ENCODE data around the gene TEN1. TPM values are rescaled to one million over a fixed set of nuclear protein-coding genes. Genes with fewer than 3 reads are reported as not detected.

Gene TEN1
- 12.5 and 13.6 TPM in 2 replicates for total RNA-seq

GRCh38 chr17:75978938-75979704 lies at the start of gene TEN1, which contains the start of gene ACOX1:
TSS of gene TEN1 (plus strand) at chr17:75979240. CDS start at chr17:75986193, 6,953 bp downstream.
TSS of gene ACOX1 (minus strand) at chr17:75979166. CDS start at chr17:75979073, 93 bp downstream.

GRCh38 chr17:75940727-75941441 lies 38.2 kb upstream of the TEN1 start, which contains the start of gene FBF1:
TSS of gene FBF1 (minus strand) at chr17:75941042. CDS start at chr17:75938149, 2,893 bp downstream.

DNA sequence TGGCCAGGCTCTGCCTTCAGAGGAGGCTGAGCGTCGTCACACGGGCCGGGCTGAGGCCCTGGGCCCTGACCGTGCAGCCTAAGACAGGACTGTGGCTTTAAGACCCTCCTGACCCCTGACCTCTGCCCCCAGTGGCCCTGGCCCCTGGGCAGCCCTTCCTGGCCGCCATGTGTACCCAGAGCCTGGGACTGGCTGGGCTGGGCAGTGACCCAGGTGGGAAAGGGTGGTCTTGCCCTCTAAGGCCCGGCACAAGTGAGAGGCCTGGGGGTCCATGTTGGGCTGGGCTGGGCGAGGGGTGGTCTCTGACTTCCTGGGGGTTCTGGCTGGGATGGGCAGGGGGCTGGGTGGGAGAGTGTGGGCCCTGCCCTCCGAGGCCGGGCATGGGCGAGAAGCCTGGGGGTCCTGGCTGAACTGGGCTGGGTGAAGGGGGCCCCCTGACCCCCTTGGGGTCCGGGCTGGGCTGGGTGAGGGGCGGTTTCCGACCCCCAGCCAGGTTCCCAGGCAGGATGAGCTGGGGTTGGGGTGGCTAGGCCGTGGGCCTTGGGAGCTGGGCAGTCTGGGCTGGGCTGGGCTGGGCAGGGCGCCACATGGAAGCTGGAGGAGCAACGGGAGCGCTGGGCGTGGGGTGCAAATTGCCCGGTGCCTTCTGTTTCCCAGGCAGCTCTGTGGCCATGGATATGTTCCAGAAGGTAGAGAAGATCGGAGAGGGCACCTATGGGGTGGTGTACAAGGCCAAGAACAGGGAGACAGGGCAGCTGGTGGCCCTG lies 21.9 kb downstream of the TEN1 start, which contains the start of gene CDK3:
Gene CDK3 (plus strand): TSS at position 101 of the 767 bp plus-strand sequence. CDS start 571 bp downstream, at position 672.

DNA sequence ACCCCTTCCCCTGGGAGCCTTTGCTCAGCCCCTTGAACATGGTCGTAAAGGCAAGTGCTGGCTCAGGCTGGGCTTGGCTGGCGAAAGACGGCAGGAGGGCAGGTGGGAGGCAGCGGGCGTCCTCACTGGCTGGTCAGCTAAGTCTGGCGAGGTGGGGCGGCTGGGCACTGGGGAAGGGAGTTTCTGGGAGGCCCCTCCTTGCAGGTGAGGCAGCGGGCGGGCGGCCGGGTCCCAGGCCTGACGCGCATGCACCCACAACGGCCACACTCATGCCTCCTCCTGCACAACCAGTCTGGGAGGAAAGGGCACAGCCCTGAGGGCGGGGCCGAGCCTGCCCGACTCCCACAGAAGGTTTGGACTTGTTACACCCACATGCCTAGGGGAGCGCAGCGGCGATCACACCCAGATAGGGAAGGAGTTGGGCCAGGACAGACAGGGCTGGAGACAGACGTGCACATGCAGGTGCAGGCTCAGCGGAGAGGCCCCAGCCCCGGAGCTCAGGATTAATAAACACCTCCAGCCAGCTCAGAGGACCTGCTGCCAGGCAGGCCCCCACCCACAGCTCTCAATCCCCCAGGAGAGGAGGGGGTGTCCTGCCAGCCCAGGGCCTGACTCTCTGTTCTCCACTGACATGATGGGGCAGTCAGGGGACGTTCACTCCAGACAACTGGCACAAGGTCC lies 48.3 kb downstream of the TEN1 start, which contains the start of gene EVPL:
Gene EVPL (minus strand): TSS at position 148 of the 681 bp plus-strand sequence. CDS start 108 bp downstream, at position 40.

Other genes with a start within 250 kb of the TEN1 start
- gene GALK1, start 214.0 kb upstream of the TEN1 start, total RNA-seq: 34.0 and 49.6 TPM in 2 replicates
- 18.5 and 19.3 TPM in 2 replicates for gene UNK, start 194.4 kb upstream of the TEN1 start, total RNA-seq
- 1.8 and 3.0 TPM in 2 replicates for gene UNC13D, start 134.8 kb upstream of the TEN1 start, total RNA-seq
- gene WBP2, start 123.9 kb upstream of the TEN1 start, total RNA-seq: 45.3 and 64.9 TPM in 2 replicates
- gene TRIM47, start 100.7 kb upstream of the TEN1 start, total RNA-seq: 13.1 and 17.7 TPM in 2 replicates
- gene TRIM65, start 82.3 kb upstream of the TEN1 start, total RNA-seq: 16.5 and 26.6 TPM in 2 replicates
- gene MRPL38, start 74.4 kb upstream of the TEN1 start, total RNA-seq: 23.9 and 28.4 TPM in 2 replicates
- 12.8 and 15.9 TPM in 2 replicates for gene FBF1, start 38.2 kb upstream of the TEN1 start, total RNA-seq
- gene ACOX1, start 74 bp upstream of the TEN1 start, total RNA-seq: 55.8 and 58.2 TPM in 2 replicates
- gene CDK3, start 21.6 kb downstream of the TEN1 start, total RNA-seq: 2.3 and 3.4 TPM in 2 replicates
- gene EVPL, start 48.1 kb downstream of the TEN1 start, total RNA-seq: under 0.01 and 0.10 TPM in 2 replicates
- gene SRP68, start 93.3 kb downstream of the TEN1 start, total RNA-seq: 54.3 and 58.6 TPM in 2 replicates
- gene GALR2, start 95.5 kb downstream of the TEN1 start, total RNA-seq: not detected in 2 replicates
- 0.26 TPM in 1 of 2 replicates, not detected in the other for gene ZACN, start 99.9 kb downstream of the TEN1 start, total RNA-seq
- gene EXOC7, start 124.5 kb downstream of the TEN1 start, total RNA-seq: 92.7 and 110 TPM in 2 replicates
- not detected in 2 replicates for gene FOXJ1, start 162.0 kb downstream of the TEN1 start, total RNA-seq

Data from smooth muscle cell of the pulmonary artery (primary cell).